ENCODE data around the gene PXMP2. TPM values are rescaled to one million over a fixed set of nuclear protein-coding genes. Genes with fewer than 3 reads are reported as not detected.

Gene PXMP2
- total RNA-seq, 1 donor from 2014 or later: 16.9 TPM

DNA sequence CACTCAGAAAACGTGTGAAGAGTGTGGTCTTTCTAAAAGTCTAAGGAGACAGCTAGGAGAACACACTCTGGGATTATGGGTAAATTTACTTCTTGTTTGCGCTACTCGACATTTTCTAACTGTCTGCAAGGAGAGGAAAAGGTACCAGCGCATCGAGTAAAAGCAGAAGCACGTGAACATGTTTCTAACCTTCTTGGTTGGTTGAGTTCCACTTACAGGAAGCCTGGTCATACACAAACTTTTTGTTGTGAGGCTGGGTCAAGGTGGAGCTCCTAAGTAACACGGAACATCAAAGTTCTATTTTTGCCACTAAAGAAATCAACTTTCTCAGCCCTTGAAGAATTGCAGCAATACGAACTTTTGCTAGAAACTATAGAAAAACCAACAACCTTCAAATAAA, 54.2 kb downstream of the PXMP2 start:
- TF ChIP-seq, protein P1, sequence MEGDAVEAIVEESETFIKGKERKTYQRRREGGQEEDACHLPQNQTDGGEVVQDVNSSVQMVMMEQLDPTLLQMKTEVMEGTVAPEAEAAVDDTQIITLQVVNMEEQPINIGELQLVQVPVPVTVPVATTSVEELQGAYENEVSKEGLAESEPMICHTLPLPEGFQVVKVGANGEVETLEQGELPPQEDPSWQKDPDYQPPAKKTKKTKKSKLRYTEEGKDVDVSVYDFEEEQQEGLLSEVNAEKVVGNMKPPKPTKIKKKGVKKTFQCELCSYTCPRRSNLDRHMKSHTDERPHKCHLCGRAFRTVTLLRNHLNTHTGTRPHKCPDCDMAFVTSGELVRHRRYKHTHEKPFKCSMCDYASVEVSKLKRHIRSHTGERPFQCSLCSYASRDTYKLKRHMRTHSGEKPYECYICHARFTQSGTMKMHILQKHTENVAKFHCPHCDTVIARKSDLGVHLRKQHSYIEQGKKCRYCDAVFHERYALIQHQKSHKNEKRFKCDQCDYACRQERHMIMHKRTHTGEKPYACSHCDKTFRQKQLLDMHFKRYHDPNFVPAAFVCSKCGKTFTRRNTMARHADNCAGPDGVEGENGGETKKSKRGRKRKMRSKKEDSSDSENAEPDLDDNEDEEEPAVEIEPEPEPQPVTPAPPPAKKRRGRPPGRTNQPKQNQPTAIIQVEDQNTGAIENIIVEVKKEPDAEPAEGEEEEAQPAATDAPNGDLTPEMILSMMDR (IDR thresholded peaks at IDR 0.05): no peak
- DNase-seq (no peak), ATAC-seq (no peak)
- no peak overlapping the region for H3K27ac ChIP-seq
- no peaks in the 10 kb centered on the region for H3K9me3 ChIP-seq
- H3K4me1 ChIP-seq: no peaks in the 10 kb centered on the region
- intact Hi-C loops (cut with DNase I): no loop called here
- no peak overlapping the region for H3K4me3 ChIP-seq
- peaks cover 100% of the 10 kb centered on the region for H3K36me3 ChIP-seq
- no peaks in the 10 kb centered on the region for H3K27me3 ChIP-seq (ENCODE audit: low read depth)

DNA sequence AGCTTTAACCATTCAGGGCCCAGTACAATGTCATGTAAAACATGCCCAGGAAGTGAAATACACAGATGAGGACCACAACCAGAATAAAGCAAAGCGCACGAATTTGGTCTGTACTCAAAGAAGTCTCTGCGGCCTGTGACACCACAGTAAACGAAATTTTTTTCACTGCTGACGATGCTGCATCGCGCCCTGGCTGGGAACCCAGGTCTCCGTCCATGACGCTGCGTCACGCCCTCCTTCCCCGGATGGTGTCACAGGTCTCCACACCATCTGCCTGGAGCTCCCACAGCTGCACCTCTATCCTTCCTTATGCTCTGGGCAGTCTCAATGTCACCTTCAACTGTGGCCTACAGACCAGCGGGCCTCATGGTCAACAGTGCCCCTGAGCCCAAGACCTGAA, 56.4 kb downstream of the PXMP2 start:
- ATAC-seq (peak in 1 of 2 donors; percentile 15), DNase-seq (peak; percentile 26)
- Histone ChIP-seq H3K27me3 (ENCODE audit: low read depth) (no peaks in the 10 kb centered on the region), H3K4me3 (no peak overlapping the region), H3K36me3 (peaks cover 100% of the 10 kb centered on the region), H3K9me3 (no peaks in the 10 kb centered on the region), H3K4me1 (no peaks in the 10 kb centered on the region), H3K27ac (no peak overlapping the region)
- intact Hi-C loops (cut with DNase I): no loop called here
- TF ChIP-seq, protein P1 (IDR thresholded peaks at IDR 0.05): no peak

DNA sequence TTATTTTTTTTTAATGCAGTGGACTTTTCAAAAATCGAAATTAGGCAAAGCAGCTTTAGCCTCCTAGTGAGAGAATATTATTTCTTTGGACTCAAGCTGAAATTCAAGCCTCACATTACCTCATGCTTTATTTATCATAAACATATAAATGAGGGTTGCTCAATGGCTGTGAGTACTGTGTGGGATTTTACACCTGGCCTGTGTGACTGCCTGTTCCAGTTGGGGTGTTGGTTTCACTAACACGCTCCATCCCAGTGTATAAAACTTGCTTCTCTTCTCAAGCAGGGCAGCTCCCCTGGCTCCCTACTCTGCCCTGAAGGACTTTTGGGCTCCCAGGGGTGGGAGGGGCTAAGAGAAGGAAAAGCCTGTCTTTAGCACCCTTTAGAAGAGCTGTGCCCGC, 59.2 kb downstream of the PXMP2 start:
- Histone ChIP-seq H3K36me3 (peaks cover 100% of the 10 kb centered on the region), H3K27me3 (ENCODE audit: low read depth) (no peaks in the 10 kb centered on the region), H3K27ac (no peak overlapping the region), H3K4me1 (no peaks in the 10 kb centered on the region), H3K9me3 (no peaks in the 10 kb centered on the region), H3K4me3 (no peak overlapping the region)
- DNase-seq (no peak), ATAC-seq (peak in 1 of 2 donors; percentile 7)
- intact Hi-C loops (cut with DNase I): no loop called here
- TF ChIP-seq, protein P1 (IDR thresholded peaks at IDR 0.05): no peak

DNA sequence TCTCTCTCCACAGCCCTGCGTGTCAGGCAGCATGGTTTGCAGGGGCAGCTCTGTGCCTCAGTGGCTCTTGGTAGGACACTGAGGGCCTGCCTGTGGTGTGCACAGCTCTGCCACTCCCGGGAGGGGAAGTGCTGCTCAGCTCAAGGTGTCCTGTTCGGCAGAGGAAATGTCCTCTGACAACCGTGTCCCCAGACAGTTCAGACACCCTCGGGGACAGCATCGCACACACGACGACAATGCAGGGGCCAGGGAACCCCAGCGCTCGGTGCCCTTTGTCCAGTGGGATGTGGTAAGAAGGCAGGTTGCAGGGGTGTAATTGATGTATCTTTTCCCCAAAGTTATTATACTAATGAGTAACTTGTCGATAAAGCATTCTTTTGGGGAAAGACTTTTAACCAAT, 60.0 kb downstream of the PXMP2 start:
- Histone ChIP-seq H3K4me1 (no peaks in the 10 kb centered on the region), H3K4me3 (no peak overlapping the region), H3K9me3 (no peaks in the 10 kb centered on the region), H3K27ac (no peak overlapping the region), H3K27me3 (ENCODE audit: low read depth) (no peaks in the 10 kb centered on the region), H3K36me3 (peaks cover 100% of the 10 kb centered on the region)
- ATAC-seq (no peak), DNase-seq (peak; percentile 20)
- TF ChIP-seq, protein P1 (IDR thresholded peaks at IDR 0.05): no peak
- intact Hi-C loops (cut with DNase I): no loop called here

DNA sequence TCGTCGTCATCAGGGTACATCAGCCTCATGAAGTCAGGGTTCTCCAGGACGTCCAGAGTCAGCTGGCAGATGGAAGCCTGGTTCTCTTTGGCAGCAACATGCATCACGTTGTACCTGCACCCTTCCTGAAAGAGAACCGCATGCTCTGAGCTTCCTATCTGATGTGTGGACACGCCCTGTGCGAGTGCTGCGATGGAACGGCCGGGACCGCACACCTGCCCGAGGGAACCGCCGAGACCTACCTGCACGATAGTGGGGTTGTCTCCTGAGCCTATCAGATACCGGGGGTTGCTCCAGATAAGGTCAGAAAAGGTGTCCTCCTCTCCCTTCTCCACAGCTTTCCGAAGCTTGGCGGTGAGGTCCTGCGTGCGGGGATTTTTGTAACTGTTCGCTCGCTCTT, 60.5 kb downstream of the PXMP2 start:
- intact Hi-C loops (cut with DNase I): no loop called here

More for the DNA sequence above, 60.5 kb downstream of the PXMP2 start:
- TF ChIP-seq, protein P1 (IDR thresholded peaks at IDR 0.05): no peak
- Histone ChIP-seq H3K27ac (no peak overlapping the region), H3K4me1 (no peaks in the 10 kb centered on the region), H3K9me3 (no peaks in the 10 kb centered on the region), H3K27me3 (ENCODE audit: low read depth) (no peaks in the 10 kb centered on the region), H3K4me3 (no peak overlapping the region), H3K36me3 (peaks cover 100% of the 10 kb centered on the region)
- ATAC-seq (no peak), DNase-seq (peak; percentile 10)
